Astrocyte (in vitro differentiated cells and primary cell): ENCODE results near the gene HAL.

Experiments used
- EZH2 ChIP-seq: IDR thresholded peaks from 2 replicates; pipeline ENCODE4 v1.6.1; 2012; ENCODE audit warnings: mild to moderate bottlenecking, low read length, inconsistent platforms; ENCODE audit not compliant: insufficient read depth
- TF ChIP-seq, protein P1 (sequence below): IDR thresholded peaks from 2 replicates; pipeline ENCODE4 v1.5.1; 2011; ENCODE audit warnings: low read depth, mild to moderate bottlenecking, inconsistent platforms, low read length, moderate library complexity; ENCODE audit not compliant: insufficient read depth

DNA sequence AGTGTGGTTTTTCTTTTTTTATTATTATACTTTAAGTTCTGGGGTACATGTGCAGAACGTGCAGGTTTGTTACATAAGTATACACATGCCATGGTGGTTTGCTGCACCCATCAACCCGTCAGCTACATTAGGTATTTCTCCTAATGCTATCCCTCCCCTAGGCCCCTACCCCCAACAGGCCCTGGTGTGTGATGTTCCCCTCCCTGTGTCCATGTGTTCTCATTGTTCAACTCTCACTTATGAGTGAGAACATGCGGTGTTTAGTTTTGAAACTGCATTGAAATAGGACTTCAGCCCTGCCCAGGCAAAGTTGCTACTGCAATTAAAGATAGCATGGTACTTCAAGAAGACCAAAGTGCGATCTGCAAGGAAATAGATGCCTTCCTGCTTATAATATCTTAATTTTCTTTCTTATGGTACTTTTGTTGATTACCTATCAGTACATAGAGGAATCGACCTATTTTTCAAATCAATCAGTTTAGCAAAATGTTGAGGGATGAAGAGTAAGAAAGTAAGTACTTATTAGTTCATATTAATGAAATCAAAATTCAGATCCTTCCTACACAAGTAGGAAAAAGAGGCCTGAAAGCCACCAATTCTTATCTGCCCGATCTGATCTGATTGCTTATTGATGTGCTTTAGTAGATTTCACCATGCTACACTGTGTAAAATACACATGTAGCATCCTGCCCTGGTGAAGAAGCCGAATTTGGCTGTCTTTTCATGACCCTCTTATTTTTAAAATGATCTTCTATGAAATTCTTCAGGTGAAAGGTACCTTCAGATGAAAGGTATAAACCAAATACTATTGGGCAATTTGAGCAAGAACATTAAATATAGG lies 37.6 kb upstream of the HAL start:
- TF ChIP-seq, protein P1, sequence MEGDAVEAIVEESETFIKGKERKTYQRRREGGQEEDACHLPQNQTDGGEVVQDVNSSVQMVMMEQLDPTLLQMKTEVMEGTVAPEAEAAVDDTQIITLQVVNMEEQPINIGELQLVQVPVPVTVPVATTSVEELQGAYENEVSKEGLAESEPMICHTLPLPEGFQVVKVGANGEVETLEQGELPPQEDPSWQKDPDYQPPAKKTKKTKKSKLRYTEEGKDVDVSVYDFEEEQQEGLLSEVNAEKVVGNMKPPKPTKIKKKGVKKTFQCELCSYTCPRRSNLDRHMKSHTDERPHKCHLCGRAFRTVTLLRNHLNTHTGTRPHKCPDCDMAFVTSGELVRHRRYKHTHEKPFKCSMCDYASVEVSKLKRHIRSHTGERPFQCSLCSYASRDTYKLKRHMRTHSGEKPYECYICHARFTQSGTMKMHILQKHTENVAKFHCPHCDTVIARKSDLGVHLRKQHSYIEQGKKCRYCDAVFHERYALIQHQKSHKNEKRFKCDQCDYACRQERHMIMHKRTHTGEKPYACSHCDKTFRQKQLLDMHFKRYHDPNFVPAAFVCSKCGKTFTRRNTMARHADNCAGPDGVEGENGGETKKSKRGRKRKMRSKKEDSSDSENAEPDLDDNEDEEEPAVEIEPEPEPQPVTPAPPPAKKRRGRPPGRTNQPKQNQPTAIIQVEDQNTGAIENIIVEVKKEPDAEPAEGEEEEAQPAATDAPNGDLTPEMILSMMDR, result no peak
- no peak for TF ChIP-seq EZH2
